CD4-positive, alpha-beta T cell treated with Interleukin-6 at 100 ng/mL for 8 hours (primary cell): Measurements from ENCODE around the gene ZNF281.
A peak's percentile ranks its signal among the peaks of the same experiment; 100 is the strongest.
"Not testable (repeated sequence)": the region's sequence is repeated elsewhere in the genome, so short reads cannot be mapped to it uniquely, and the experiment has no call there.

Source experiments
- DNase-seq: peaks from one replicate; pipeline ENCODE4 v3.0.0-alpha.2; 2020; ENCODE audit warnings: mixed read lengths, low spot score

Gene ZNF281

GRCh38 chr1:200409761-200410565 is at the start of gene ZNF281:
TSS of gene ZNF281 (minus strand) at chr1:200410036. CDS start at chr1:200409705, 331 bp downstream.
- peak; percentile 96 for DNase-seq

DNA sequence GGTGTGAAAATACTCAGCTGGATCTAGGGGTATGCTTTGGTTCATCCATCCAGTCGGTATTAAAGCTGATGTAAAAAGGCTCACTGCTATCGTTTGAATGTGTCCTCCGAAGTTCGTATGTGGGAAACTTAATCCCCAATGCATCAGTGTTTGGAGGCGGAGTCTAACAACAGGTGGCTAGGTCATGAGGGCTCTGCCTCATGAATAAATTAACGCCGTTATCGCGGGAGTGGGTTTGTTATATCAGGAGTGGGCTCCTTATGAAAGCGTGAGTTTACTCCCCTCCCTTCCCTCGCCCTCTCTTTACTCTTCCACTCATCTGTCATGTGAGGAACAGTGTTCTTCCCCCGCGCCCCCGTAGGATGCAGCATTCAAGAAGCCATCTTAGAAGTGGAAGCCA is 48.9 kb upstream of the ZNF281 start:
- DNase-seq: no peak

- DNase-seq: no peak
Observed at GRCh38 chr1:200457810-200458209, 48.0 kb upstream of the ZNF281 start.

- DNase-seq: no peak
Observed at GRCh38 chr1:200454425-200454824, 44.6 kb upstream of the ZNF281 start.

DNA sequence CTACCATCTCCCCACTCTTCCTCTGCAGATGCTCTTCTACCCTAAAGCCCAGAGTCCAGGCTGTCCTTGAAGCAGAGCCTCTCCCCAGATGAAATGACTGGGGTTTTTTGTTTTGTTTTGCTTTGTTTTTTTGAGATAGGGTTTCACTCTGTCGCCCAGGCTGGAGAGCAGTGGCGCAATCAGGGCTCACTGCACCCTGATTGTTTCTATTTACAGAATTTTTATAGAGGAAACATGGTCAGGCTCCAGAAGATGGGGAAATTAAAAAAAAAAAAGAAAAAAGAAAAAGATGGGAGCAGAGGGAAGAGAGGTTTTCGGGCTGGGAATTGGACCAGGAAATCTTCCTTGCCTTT is 43.7 kb upstream of the ZNF281 start:
- DNase-seq: no peak

DNA sequence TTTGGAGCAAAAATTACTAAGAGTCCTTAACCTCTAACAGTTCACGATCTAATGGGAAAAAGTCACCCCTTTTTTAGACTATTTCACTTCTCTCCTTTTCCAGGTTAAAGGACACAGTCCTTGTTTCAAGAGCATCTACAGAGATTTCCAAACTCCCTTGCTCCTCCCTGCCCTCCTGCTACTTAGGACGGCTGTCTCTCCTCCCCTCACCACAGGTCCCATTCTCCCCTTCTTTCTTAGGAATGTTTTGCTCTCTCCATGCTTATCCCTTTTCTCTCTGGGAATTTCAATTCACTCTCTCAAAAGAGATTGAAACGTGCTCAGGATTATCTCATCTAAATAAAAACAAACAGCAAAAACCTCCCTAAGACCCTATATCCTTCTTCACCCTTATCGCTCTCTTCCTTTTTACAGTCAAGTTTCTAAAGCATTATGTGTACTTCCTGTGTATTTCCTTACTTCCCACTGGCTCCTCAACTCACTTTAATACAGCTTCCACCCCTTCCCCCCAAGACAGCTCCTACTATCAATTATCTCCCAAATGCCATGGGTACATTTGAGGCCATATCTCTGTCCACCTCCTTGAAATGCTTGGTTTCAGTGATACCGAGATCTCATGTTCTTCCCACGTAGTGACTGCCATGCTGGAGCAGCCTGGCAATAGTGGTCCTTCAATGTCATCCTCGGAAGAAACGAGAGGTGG is 43.2 kb upstream of the ZNF281 start:
- DNase-seq: no peak

DNA sequence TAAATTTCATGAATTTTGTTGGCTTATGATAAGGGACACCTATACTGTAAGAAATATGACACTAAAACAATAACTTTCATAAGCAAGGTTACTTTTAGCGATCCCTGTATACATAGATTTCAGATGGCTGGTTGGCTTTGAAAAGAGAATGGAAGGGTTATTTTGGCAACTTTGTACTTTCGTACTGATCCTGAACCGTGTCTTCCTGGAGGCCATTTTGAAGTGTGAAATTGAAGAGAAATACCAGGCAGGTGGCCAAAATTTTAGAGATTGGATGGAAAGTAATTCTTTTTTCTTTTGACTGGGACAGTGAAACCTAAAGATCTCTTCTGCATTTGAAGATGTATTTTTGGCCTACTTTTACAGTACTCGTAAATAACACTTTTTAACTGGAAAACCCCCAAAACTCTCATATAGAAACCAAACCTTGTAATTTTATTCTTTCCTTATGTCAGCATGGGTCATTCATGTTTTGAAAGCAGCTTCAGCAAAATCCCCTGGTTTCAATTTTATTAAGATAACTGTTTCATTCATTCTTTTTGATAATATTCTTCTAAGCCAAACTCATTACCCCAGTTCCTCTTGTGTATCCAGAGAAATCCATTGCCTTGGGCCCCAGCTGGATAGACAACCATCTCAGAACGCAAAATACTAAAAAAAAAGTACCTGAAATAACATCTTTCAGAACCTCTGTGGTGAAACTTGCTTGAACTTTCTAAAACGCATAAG is 38.4 kb upstream of the ZNF281 start:
- no peak for DNase-seq

DNA sequence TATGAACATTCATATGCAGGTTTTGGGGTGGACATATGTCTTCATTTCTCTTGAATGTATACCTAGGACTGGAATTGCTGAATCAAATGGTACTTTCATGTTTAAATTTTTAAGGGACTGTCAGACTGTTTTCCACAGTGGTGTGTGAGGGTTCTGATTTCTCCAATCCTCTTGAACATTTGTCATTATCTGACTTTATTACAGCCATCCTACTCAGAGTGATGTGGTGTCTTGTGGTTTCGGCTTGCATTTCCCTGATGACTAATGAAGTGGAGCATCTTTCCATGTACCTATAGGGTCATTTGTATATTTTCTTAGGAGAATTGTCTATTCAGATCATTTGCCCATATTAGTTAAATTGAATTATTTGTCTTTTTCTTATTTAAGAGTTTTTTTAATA is 35.4 kb upstream of the ZNF281 start:
- DNase-seq: no peak

GRCh38 chr1:200444478-200444877 is 34.6 kb upstream of the ZNF281 start:
- no peak for DNase-seq

- no peak for DNase-seq
Observed at GRCh38 chr1:200443860-200444259, 34.0 kb upstream of the ZNF281 start.

DNA sequence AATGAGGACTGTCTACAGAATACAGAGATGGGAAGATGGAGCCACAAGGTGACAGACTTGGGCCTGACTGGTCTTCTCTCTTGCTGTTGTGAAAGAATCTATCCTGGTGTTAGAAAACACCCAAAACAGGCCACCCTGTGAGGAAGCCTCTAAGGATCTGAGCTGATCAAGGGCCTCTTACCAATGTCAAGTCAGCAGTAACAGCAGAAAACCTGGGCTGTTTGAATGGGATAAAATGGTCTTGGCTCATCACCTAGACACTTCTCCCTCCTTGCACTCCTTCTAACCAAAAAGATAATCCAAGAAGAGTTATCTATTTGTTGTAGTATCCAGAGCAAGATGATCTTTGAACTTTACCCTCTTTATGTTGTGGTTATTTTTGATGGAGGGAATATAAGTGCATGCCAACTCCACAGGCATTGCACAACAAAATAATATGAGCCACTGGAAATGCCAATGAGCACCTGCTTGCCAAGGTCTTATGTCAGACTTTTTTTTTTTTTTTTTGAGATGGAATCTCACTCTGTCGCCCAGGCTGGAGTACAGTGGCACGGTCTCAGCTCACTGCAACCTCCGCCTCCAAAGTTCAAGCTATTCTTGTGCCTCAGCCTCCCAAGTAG is 32.8 kb upstream of the ZNF281 start:
- DNase-seq: no peak

- DNase-seq: no peak
Observed at GRCh38 chr1:200442023-200442422, 32.2 kb upstream of the ZNF281 start.

DNA sequence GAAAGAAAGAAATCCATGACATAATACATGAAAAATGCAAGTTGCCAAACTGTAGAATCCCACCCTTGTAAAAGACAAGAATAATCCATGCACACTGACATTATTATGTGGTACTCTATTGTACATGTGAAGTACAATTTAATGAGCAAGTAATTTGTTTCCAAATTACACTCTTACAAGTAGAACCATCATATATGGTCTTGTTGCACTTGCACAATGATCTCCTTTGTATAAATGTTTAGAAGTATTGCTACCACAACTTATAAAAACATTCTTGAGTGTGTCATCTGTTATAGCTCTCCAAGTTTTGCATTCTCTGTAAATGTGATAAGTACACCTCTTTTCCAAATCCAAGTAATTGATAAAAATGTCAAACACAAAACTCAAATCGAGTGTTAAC is 29.1 kb upstream of the ZNF281 start:
- no peak for DNase-seq

- DNase-seq: not testable (repeated sequence)
Observed at GRCh38 chr1:200438413-200438812, 28.6 kb upstream of the ZNF281 start.

- peak; percentile 2 for DNase-seq
Observed at GRCh38 chr1:200437556-200438203, 27.8 kb upstream of the ZNF281 start.

GRCh38 chr1:200437088-200437487 is 27.3 kb upstream of the ZNF281 start:
- DNase-seq: no peak

DNA sequence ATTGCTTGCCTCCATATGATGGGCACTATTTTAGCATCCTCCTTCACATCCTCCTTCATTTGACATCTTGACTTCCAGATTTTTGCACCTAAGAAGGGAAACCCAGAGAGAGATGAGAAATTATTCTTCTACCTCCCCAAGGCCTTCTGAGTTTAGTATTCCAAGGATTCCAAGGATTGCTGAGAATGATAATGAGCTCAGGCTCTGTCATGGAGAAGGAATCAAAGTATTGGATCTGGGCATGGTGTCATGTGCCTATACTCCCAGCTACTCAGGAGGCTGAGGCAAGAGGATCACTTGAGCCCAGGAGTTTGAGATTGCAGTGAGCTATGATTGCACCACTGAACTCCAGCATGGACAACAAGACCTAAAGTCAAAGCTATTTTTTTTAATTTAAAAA is 26.6 kb upstream of the ZNF281 start:
- DNase-seq: no peak

GRCh38 chr1:200435200-200435780 is 25.5 kb upstream of the ZNF281 start:
- no peak for DNase-seq

- DNase-seq: no peak
Observed at GRCh38 chr1:200433586-200433985, 23.8 kb upstream of the ZNF281 start.

DNA sequence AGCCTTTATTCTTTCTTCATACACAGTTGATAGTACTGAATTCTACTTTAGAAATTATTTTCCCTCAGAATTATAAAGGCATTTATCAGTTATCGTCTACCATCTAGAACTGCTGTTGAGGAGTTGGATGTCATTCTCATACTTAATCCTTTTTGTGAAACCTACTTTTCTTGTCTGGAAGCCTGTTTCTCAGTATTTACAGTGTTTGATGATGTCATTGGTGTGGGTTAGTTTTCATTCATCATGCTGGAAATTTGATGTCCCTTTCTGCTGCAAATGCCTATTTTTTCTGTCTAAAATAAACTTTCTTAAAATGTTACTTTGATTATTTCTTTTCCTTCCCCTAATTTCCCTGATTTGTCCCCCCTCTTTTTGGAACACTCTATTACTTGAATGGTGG is 22.8 kb upstream of the ZNF281 start:
- DNase-seq: no peak

GRCh38 chr1:200429221-200429751 is 19.4 kb upstream of the ZNF281 start:
- DNase-seq: no peak
